Panc1 (cell line): ENCODE results near the gene TBX5. TPM values are rescaled to one million over a fixed set of nuclear protein-coding genes. Genes with fewer than 3 reads are reported as not detected.

Experiments used
- ATAC-seq: fragments of 200-7000 bp; cut with Tn5 transposase; 2 replicates; pipeline ENCODE4 v1.9.1; 2020; ENCODE audit warnings: mild to moderate bottlenecking, moderate library complexity
- BruUV-seq: library from RNA; stranded (reverse); fragments of 400-500 nt; replicated peaks from 2 replicates; lab custom pipeline; 2021; lab: Mats Ljungman, UMichigan
- CTCF ChIA-PET: fragments of 300-600 bp; sonication (Branson Sonifier 250); formaldehyde crosslinking; loops from one replicate; lab custom pipeline; 2022; ENCODE audit warnings: antibody characterized with exemption; lab: Charles Lee
- POLR2A ChIA-PET: fragments of 300-600 bp; sonication (Branson Sonifier 250); formaldehyde crosslinking; loops from one replicate; lab custom pipeline; 2022; ENCODE audit warnings: antibody characterized with exemption; lab: Charles Lee
- DNase-seq: peaks from one replicate; pipeline ENCODE4 v3.0.0-alpha.2; 2010; ENCODE audit warnings: low read depth, low spot score
- H3K27ac ChIP-seq: 2 replicates; pipeline ENCODE4 v1.5.1; 2011; ENCODE audit warnings: mild to moderate bottlenecking, low read length, inconsistent platforms
- H3K27me3 ChIP-seq: fragments of 200-500 bp; sonication (Bioruptor generic); 2 replicates; pipeline ENCODE4 v1.6.0; 2014; ENCODE audit warnings: low read length, inconsistent platforms; ENCODE audit not compliant: control insufficient read depth, insufficient read depth
- H3K36me3 ChIP-seq: fragments of 200-500 bp; sonication (Bioruptor generic); 2 replicates; pipeline ENCODE4 v1.5.1; 2014; ENCODE audit warnings: inconsistent platforms, mild to moderate bottlenecking, low read length, moderate library complexity; ENCODE audit not compliant: control insufficient read depth, insufficient read depth
- H3K4me1 ChIP-seq: 2 replicates; pipeline ENCODE4 v1.5.1; 2011; ENCODE audit warnings: inconsistent platforms, mild to moderate bottlenecking, low read length, moderate library complexity; ENCODE audit not compliant: control insufficient read depth, insufficient read depth
- H3K4me3 ChIP-seq, 2 experiments: 2 replicates each; pipeline ENCODE4 v1.5.1; 2011 to 2012; ENCODE audit warnings: low read depth in 2 of 2, low read length in 2 of 2, mild to moderate bottlenecking in 2 of 2, inconsistent platforms in 1 of 2, moderate library complexity in 1 of 2
- H3K9me3 ChIP-seq: fragments of 200-500 bp; sonication (Bioruptor generic); 2 replicates; pipeline ENCODE4 v1.5.1; 2014; ENCODE audit warnings: low read depth, mild to moderate bottlenecking, inconsistent platforms, low read length, moderate library complexity; ENCODE audit not compliant: control insufficient read depth, insufficient read depth
- POLR2AphosphoS5 ChIP-seq: IDR thresholded peaks from 2 replicates; pipeline ENCODE4 v1.6.1; 2012; ENCODE audit warnings: mild to moderate bottlenecking, low read depth, low read length, moderate library complexity
- SIN3A ChIP-seq: IDR thresholded peaks from 2 replicates; pipeline ENCODE4 v1.6.1; 2012; ENCODE audit warnings: low read depth, mild to moderate bottlenecking, low read length, moderate library complexity, borderline replicate concordance; ENCODE audit not compliant: insufficient read depth
- TCF7L2 ChIP-seq: IDR thresholded peaks from 2 replicates; pipeline ENCODE4 v1.6.1; 2011; ENCODE audit warnings: mild to moderate bottlenecking, low read depth, low read length, inconsistent platforms
- in situ Hi-C: cut with HindIII; loops from 2 replicates; pipeline ENCODE4 v1.10.0; 2016; ENCODE audit warnings: low sequenced_read_pairs, low pct_unique_long_range_greater_than_20kb
- intact Hi-C: fragments of 100-400 bp; cut with micrococcal nuclease; formaldehyde crosslinking; loops from one replicate; pipeline ENCODE4 v1.10.0; 2022; ENCODE audit not compliant: unreplicated experiment
- total RNA-seq: library from RNA; stranded (reverse); gene quantifications from one replicate; pipeline ENCODE4 v1.2.1, GENCODE V29; 2021; ENCODE audit not compliant: unreplicated experiment
- TF ChIP-seq, protein P1 (sequence below), 2 experiments: IDR thresholded peaks; 2 replicates each; pipeline ENCODE4 v1.6.1; 2011 to 2012; ENCODE audit warnings: low read depth in 2 of 2, control low read depth in 1 of 2, low read length in 1 of 2, mild to moderate bottlenecking in 1 of 2, moderate library complexity in 1 of 2; ENCODE audit not compliant: insufficient read depth in 1 of 2
- TF ChIP-seq, protein P2 (sequence below): fragments of 450-650 bp; IDR thresholded peaks from 2 replicates; pipeline ENCODE4 v1.5.1; 2017; ENCODE audit warnings: mild to moderate bottlenecking

TBX5 gene
- total RNA-seq, 1 experiment from 2014 or later, result not detected

DNA sequence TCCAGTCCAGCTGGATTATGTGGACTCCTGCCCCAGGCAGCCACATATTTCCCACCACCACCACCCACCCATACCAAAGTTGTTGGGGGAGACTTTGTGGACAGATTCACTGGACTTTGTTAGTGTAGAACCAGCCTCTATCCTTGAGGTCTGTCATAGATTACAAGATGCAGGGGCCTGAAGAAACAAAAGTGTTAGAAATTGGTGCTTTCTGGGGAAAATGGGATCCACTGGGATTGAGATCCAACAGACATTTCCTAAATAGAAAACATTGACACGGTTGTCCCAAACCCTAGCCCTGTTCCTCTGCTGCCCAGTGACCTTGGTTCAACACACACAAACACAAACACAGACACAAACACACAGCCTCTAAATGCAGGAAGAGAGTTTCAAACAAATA is 36.6 kb upstream of the TBX5 start:
- no peak for DNase-seq
- Histone ChIP-seq H3K27me3 (peaks cover 4% of the 10 kb centered on the region; the same call in 1 of the 2 replicates), H3K4me3 (no peak overlapping the region), H3K9me3 (no peaks in the 10 kb centered on the region), H3K36me3 (no peaks in the 10 kb centered on the region), H3K4me1 (no peaks in the 10 kb centered on the region), H3K27ac (no peak overlapping the region)
- no TSS peak for BruUV-seq
- CTCF ChIA-PET, result no interaction called here
- intact Hi-C loops (no loop called here), in situ Hi-C loops (no loop called here)
- POLR2A ChIA-PET, result no interaction called here
- TF ChIP-seq POLR2AphosphoS5, result no peak
- TF ChIP-seq, protein P1, sequence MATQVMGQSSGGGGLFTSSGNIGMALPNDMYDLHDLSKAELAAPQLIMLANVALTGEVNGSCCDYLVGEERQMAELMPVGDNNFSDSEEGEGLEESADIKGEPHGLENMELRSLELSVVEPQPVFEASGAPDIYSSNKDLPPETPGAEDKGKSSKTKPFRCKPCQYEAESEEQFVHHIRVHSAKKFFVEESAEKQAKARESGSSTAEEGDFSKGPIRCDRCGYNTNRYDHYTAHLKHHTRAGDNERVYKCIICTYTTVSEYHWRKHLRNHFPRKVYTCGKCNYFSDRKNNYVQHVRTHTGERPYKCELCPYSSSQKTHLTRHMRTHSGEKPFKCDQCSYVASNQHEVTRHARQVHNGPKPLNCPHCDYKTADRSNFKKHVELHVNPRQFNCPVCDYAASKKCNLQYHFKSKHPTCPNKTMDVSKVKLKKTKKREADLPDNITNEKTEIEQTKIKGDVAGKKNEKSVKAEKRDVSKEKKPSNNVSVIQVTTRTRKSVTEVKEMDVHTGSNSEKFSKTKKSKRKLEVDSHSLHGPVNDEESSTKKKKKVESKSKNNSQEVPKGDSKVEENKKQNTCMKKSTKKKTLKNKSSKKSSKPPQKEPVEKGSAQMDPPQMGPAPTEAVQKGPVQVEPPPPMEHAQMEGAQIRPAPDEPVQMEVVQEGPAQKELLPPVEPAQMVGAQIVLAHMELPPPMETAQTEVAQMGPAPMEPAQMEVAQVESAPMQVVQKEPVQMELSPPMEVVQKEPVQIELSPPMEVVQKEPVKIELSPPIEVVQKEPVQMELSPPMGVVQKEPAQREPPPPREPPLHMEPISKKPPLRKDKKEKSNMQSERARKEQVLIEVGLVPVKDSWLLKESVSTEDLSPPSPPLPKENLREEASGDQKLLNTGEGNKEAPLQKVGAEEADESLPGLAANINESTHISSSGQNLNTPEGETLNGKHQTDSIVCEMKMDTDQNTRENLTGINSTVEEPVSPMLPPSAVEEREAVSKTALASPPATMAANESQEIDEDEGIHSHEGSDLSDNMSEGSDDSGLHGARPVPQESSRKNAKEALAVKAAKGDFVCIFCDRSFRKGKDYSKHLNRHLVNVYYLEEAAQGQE (IDR thresholded peaks at IDR 0.05; ENCODE audit: insufficient read depth in 1 of 2, low read depth in 2 of 2, low read length in 1 of 2), result no peak
- no peak for TF ChIP-seq TCF7L2
- no peak for TF ChIP-seq SIN3A
- TF ChIP-seq, protein P2, sequence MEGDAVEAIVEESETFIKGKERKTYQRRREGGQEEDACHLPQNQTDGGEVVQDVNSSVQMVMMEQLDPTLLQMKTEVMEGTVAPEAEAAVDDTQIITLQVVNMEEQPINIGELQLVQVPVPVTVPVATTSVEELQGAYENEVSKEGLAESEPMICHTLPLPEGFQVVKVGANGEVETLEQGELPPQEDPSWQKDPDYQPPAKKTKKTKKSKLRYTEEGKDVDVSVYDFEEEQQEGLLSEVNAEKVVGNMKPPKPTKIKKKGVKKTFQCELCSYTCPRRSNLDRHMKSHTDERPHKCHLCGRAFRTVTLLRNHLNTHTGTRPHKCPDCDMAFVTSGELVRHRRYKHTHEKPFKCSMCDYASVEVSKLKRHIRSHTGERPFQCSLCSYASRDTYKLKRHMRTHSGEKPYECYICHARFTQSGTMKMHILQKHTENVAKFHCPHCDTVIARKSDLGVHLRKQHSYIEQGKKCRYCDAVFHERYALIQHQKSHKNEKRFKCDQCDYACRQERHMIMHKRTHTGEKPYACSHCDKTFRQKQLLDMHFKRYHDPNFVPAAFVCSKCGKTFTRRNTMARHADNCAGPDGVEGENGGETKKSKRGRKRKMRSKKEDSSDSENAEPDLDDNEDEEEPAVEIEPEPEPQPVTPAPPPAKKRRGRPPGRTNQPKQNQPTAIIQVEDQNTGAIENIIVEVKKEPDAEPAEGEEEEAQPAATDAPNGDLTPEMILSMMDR, result no peak
- ATAC-seq, result no peak

DNA sequence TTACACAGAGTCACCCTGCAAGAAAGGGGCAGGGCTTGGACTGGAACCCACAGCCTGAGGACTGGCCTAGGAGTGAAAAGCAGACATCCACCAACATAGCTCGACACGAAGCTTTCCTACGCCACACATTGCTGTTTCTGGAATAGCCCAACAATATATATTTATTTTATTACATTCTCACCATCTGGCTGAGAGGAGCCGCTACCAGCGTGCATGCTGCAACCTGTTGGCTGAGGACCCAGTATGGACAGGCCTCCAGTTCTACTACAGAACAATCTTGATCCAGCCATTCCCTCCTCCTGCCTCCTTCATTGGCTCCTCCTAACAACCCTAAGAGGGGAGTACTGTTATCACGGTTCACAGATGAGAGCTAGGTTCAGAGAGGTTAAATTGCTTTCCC is 35.6 kb upstream of the TBX5 start:
- no TSS peak for BruUV-seq
- H3K9me3 ChIP-seq, result no peaks in the 10 kb centered on the region
- H3K27me3 ChIP-seq, result peaks cover 4% of the 10 kb centered on the region; the same call in 1 of the 2 replicates
- POLR2A ChIA-PET, result no interaction called here
- ATAC-seq, result no peak
- CTCF ChIA-PET, result no interaction called here
- no peaks in the 10 kb centered on the region for H3K36me3 ChIP-seq
- in situ Hi-C loops, result no loop called here
- DNase-seq, result no peak
- TF ChIP-seq, protein P1 (IDR thresholded peaks at IDR 0.05; ENCODE audit: insufficient read depth in 1 of 2, low read depth in 2 of 2, low read length in 1 of 2), result no peak
- TF ChIP-seq, protein P2, result no peak
- TF ChIP-seq POLR2AphosphoS5 (no peak), TCF7L2 (no peak), SIN3A (no peak)
- H3K4me3 ChIP-seq, result no peak overlapping the region
- H3K27ac ChIP-seq, result no peak overlapping the region
- H3K4me1 ChIP-seq, result no peaks in the 10 kb centered on the region
- intact Hi-C loops, result no loop called here
